HG02610 (cell line): ENCODE results near the gene TEX10.
"Not testable (repeated sequence)": the region's sequence is repeated elsewhere in the genome, so short reads cannot be mapped to it uniquely, and the experiment has no call there.

Source experiments
- ATAC-seq: cut with Tn5 transposase; IDR thresholded peaks from one replicate; pipeline ENCODE4 v1.9.1; 2021; ENCODE audit warnings: mild to moderate bottlenecking, moderate library complexity; ENCODE audit not compliant: unreplicated experiment

TEX10 gene

GRCh38 chr9:100350188-100350587 is 2.6 kb downstream of the TEX10 start:
- ATAC-seq = no peak

GRCh38 chr9:100346836-100347235 is 5.9 kb downstream of the TEX10 start:
- ATAC-seq = no peak

GRCh38 chr9:100341889-100342288 is 10.9 kb downstream of the TEX10 start:
- ATAC-seq = no peak

GRCh38 chr9:100340224-100340623 is 12.5 kb downstream of the TEX10 start:
- no peak for ATAC-seq

GRCh38 chr9:100338736-100339135 is 14.0 kb downstream of the TEX10 start:
- not testable (repeated sequence) for ATAC-seq

GRCh38 chr9:100324594-100325200 is 28.0 kb downstream of the TEX10 start:
- no peak for ATAC-seq

GRCh38 chr9:100322954-100323536 is 29.7 kb downstream of the TEX10 start:
- no peak for ATAC-seq

- ATAC-seq = no peak
Observed at GRCh38 chr9:100317706-100318105, 35.0 kb downstream of the TEX10 start.

- ATAC-seq = no peak
Observed at GRCh38 chr9:100315561-100315960, 37.2 kb downstream of the TEX10 start.

GRCh38 chr9:100309992-100310391 is 42.8 kb downstream of the TEX10 start:
- ATAC-seq = no peak

GRCh38 chr9:100308965-100309564 is 43.7 kb downstream of the TEX10 start:
- ATAC-seq = no peak

GRCh38 chr9:100307080-100307479 is 45.7 kb downstream of the TEX10 start:
- ATAC-seq = no peak

- no peak for ATAC-seq
Observed at GRCh38 chr9:100306283-100306682, 46.5 kb downstream of the TEX10 start.

GRCh38 chr9:100303747-100304146 is 49.0 kb downstream of the TEX10 start:
- ATAC-seq = no peak

GRCh38 chr9:100298378-100298777 is 54.4 kb downstream of the TEX10 start:
- no peak for ATAC-seq

- ATAC-seq = no peak
Observed at GRCh38 chr9:100296407-100296806, 56.3 kb downstream of the TEX10 start.

GRCh38 chr9:100295240-100295639 is 57.5 kb downstream of the TEX10 start:
- no peak for ATAC-seq

- ATAC-seq = no peak
Observed at GRCh38 chr9:100294806-100295205, 57.9 kb downstream of the TEX10 start.

- ATAC-seq = no peak
Observed at GRCh38 chr9:100294341-100294740, 58.4 kb downstream of the TEX10 start.

- ATAC-seq = no peak
Observed at GRCh38 chr9:100292414-100292813, 60.3 kb downstream of the TEX10 start.

GRCh38 chr9:100290714-100291113 is 62.0 kb downstream of the TEX10 start:
- ATAC-seq = no peak

- no peak for ATAC-seq
Observed at GRCh38 chr9:100287186-100287585, 65.6 kb downstream of the TEX10 start.

- ATAC-seq = no peak
Observed at GRCh38 chr9:100286257-100286656, 66.5 kb downstream of the TEX10 start.
